ENCODE results near the gene ASAP2.

DNA sequence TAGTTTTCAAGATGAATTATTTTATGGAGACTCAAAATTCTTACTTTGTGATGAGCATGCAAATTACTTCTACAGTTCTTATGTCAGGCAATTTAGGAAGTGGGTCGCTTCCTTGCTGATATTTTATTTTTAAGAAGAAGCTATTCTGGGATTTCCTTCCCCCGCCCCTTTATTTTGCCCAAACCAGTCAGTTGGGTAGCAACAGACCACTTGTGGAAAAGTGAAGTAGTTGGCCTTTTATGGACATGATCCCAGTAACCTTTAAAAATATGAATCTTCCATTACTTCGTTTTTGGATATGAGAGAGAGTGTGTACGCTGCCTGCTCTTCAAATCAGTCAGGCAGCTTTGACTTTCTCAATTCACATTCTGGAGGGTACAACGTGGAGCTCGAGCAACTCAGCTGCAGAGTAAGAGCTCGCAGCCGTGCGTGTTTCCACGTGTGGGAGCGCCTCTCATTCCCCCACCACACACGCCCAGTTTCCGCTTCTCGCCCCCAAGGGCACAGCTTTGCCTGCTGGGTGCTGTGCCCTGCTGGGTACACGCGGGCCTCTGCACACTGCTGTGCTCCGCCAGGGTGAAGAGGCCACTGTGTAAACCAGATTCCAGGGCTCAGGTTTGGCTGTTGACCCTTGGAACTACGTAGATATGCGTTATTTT, 124.1 kb downstream of the ASAP2 start:
- TF ChIP-seq, protein P1, sequence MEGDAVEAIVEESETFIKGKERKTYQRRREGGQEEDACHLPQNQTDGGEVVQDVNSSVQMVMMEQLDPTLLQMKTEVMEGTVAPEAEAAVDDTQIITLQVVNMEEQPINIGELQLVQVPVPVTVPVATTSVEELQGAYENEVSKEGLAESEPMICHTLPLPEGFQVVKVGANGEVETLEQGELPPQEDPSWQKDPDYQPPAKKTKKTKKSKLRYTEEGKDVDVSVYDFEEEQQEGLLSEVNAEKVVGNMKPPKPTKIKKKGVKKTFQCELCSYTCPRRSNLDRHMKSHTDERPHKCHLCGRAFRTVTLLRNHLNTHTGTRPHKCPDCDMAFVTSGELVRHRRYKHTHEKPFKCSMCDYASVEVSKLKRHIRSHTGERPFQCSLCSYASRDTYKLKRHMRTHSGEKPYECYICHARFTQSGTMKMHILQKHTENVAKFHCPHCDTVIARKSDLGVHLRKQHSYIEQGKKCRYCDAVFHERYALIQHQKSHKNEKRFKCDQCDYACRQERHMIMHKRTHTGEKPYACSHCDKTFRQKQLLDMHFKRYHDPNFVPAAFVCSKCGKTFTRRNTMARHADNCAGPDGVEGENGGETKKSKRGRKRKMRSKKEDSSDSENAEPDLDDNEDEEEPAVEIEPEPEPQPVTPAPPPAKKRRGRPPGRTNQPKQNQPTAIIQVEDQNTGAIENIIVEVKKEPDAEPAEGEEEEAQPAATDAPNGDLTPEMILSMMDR (conservative IDR thresholded peaks at IDR 0.05): no peak
- no peak for TF ChIP-seq EZH2 (IDR thresholded peaks at IDR 0.05; ENCODE audit: low read depth)

All from PC-9 (cell line).